Measurements from ENCODE around the gene PACRG.

DNA sequence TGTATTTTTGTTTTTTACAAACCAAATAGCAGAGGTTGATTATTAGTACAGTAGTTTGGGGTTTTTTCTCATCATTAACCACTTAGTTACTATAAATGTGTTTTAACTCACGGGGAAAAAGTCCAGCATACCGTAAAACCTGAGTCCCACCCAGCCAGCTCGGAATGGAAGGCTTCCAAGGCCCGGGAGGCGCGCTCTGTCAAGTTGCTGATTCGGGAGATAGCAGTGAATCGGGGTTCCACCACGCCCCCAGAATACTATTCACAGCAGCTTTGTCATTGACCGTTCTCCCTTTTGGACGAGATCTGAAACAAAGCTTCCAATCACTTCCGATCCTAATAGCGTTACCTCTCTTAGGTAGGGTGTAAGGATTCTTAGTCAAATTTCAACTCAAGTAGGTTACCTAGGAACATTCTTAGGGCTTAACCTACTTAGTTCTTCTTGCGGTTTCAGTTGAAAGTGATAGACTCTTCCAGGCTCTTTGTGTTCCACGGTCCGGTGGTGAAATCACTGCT lies 453.9 kb downstream of the PACRG start:
- TF ChIP-seq, protein P1, sequence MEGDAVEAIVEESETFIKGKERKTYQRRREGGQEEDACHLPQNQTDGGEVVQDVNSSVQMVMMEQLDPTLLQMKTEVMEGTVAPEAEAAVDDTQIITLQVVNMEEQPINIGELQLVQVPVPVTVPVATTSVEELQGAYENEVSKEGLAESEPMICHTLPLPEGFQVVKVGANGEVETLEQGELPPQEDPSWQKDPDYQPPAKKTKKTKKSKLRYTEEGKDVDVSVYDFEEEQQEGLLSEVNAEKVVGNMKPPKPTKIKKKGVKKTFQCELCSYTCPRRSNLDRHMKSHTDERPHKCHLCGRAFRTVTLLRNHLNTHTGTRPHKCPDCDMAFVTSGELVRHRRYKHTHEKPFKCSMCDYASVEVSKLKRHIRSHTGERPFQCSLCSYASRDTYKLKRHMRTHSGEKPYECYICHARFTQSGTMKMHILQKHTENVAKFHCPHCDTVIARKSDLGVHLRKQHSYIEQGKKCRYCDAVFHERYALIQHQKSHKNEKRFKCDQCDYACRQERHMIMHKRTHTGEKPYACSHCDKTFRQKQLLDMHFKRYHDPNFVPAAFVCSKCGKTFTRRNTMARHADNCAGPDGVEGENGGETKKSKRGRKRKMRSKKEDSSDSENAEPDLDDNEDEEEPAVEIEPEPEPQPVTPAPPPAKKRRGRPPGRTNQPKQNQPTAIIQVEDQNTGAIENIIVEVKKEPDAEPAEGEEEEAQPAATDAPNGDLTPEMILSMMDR (conservative IDR thresholded peaks at IDR 0.05; ENCODE audit: low read length) = no peak
- no peak for TF ChIP-seq EZH2phosphoT487 (IDR thresholded peaks at IDR 0.05; ENCODE audit: borderline replicate concordance, low read depth, low read length)

Data from OCI-LY7 (cell line).